K562 (cell line): ENCODE measurements around the gene TMEM209. TPM values are rescaled to one million over a fixed set of nuclear protein-coding genes. Genes with fewer than 3 reads are reported as not detected.

Experiments
- BCOR ChIP-seq: fragments of 450-650 bp; IDR thresholded peaks from 2 replicates; pipeline ENCODE4 v1.6.1; 2016
- E2F4 ChIP-seq: sonication (generic); formaldehyde crosslinking; IDR thresholded peaks from 2 replicates; pipeline ENCODE4 v1.8.0; 2022; ENCODE audit warnings: mild to moderate bottlenecking, low read depth, missing genetic modification reagents
- GABPB1 ChIP-seq: sonication (generic); formaldehyde crosslinking; IDR thresholded peaks from 2 replicates; pipeline ENCODE4 v1.8.0; 2022; ENCODE audit warnings: mild to moderate bottlenecking, missing genetic modification reagents
- KLF6 ChIP-seq: fragments of 250-450 bp; sonication (Bioruptor Pico); IDR thresholded peaks from 2 replicates; pipeline ENCODE4 v1.4.0; 2020; ENCODE audit warnings: mild to moderate bottlenecking, moderate library complexity, borderline replicate concordance
- MAFG ChIP-seq: fragments of 450-650 bp; conservative IDR thresholded peaks from 2 replicates; pipeline ENCODE4 v1.6.1; 2016; ENCODE audit warnings: missing genetic modification characterization, missing compliant biosample characterization
- MAFK ChIP-seq: IDR thresholded peaks from 2 replicates; pipeline ENCODE4 v1.6.1; 2011; ENCODE audit warnings: low read length, improper control_type of control experiment
- MBD1 ChIP-seq: fragments of 250-450 bp; sonication (Bioruptor Pico); IDR thresholded peaks from 2 replicates; pipeline ENCODE4 v1.8.0; 2022; ENCODE audit warnings: inconsistent platforms
- MCM7 ChIP-seq, 2 experiments: fragments of 450-650 bp; IDR thresholded peaks; 2 replicates each; pipeline ENCODE4 v1.6.1; 2016 to 2018
- POU5F1 ChIP-seq: fragments of 150-350 bp; IDR thresholded peaks from 2 replicates; pipeline ENCODE4 v1.6.1; 2014; ENCODE audit warnings: borderline replicate concordance, low read length, low read depth, mild to moderate bottlenecking; ENCODE audit not compliant: partially characterized antibody
- RNF219 ChIP-seq: fragments of 250-450 bp; sonication (Bioruptor Pico); IDR thresholded peaks from 2 replicates; pipeline ENCODE4 v1.5.0; 2022; ENCODE audit warnings: mild to moderate bottlenecking
- YBX1 ChIP-seq: fragments of 450-650 bp; IDR thresholded peaks from 2 replicates; pipeline ENCODE4 v1.7.1; 2016; ENCODE audit warnings: mild to moderate bottlenecking
- ZMIZ1 ChIP-seq, 2 experiments: fragments of 150-350 bp in 1 of 2; IDR thresholded peaks; 2 replicates each; pipeline ENCODE4 v1.6.1; 2012 to 2016; ENCODE audit warnings: low read depth in 2 of 2, low read length in 2 of 2, mild to moderate bottlenecking in 1 of 2, moderate library complexity in 1 of 2
- ZNF584 ChIP-seq: fragments of 200-800 bp; sonication (Bioruptor generic); IDR thresholded peaks from 2 replicates; pipeline ENCODE4 v1.6.1; 2016; ENCODE audit warnings: low read depth, mild to moderate bottlenecking, missing genetic modification characterization, missing compliant biosample characterization
- ZNF780A ChIP-seq: fragments of 250-450 bp; sonication (Bioruptor Pico); IDR thresholded peaks from 2 replicates; pipeline ENCODE4 v1.5.0; 2021; ENCODE audit warnings: mild to moderate bottlenecking
- polyA plus RNA-seq, 8 experiments: library from polyadenylated mRNA; depleted of rRNA in 4 of 8; stranded (reverse) in 5 of 8; unstranded in 3 of 8; fragments of >200 nt; fragmentation: Nextera tagmentation in 2 of 8; fragmentation: Illumina TruSeq in 1 of 8; extraction: Ambion mirVana in 2 of 8; extraction: Trizol in 1 of 8; gene quantifications; 2 replicates each; pipeline versions ENCODE4 v1.2.1 to v1.2.3, GENCODE V29; 2011 to 2014; ENCODE audit warnings: inconsistent platforms in 1 of 8, missing spikeins in 1 of 8
- total RNA-seq, 7 experiments: library from RNA; depleted of rRNA in 6 of 7; stranded (reverse); fragments of >200 nt in 6 of 7; fragmentation: Illumina TruSeq in 2 of 7; extraction: Trizol in 2 of 7; gene quantifications; 2 replicates each; pipeline versions ENCODE4 v1.2.1 to v1.2.3, GENCODE V29; 2011 to 2021; ENCODE audit warnings: low replicate concordance in 1 of 7

Gene TMEM209
- total and polyA plus RNA-seq, 9 of the 15 experiments (the other 6 are each of a cell fraction or from before 2014, with no cell fraction given), result 36.8 to 116 (median 76.6) TPM

- TF ChIP-seq YBX1 (no peak), ZMIZ1 (IDR thresholded peaks at IDR 0.05; ENCODE audit: low read depth in 2 of 2, low read length in 2 of 2) (no peak), MAFG (no peak), KLF6 (CRISPR knock-in tag) (peak; percentile 68; the same call in 1 of the 2 replicates), ZNF780A (no peak), ZNF584 (CRISPR knock-in tag) (no peak), MAFK (no peak), MBD1 (CRISPR knock-in tag) (no peak), POU5F1 (no peak), MCM7 (IDR thresholded peaks at IDR 0.05) (no peak), GABPB1 (CRISPR knock-in tag) (no peak; the same call in 1 of the 2 replicates), BCOR (no peak), E2F4 (no peak), RNF219 (no peak)
Measured at GRCh38 chr7:130136579-130137167, 68.5 kb downstream of the TMEM209 start (continued).
